Pancreas (tissue), 10 donors: ENCODE results near the gene RPTOR. TPM values are rescaled to one million over a fixed set of nuclear protein-coding genes. Genes with fewer than 3 reads are reported as not detected.
"Not testable (repeated sequence)": the region's sequence is repeated elsewhere in the genome, so short reads cannot be mapped to it uniquely, and the experiment has no call there.

Experiments
- ATAC-seq, 4 donors: fragments of 200-7000 bp; cut with Tn5 transposase; one replicate each; pipeline versions ENCODE4 v1.8.0 to v1.9.1; 2020; ENCODE audit warnings: mild to moderate bottlenecking in 4 of 4, moderate library complexity in 4 of 4
- DNase-seq, 6 donors: peaks; one replicate each; pipeline ENCODE4 v3.0.0-alpha.2; 2020
- FAIRE-seq: peaks from 2 replicates; lab custom pipeline; 2012; peaks lifted over from hg19 to GRCh38; lab: Jason Lieb, UNC
- H3K27ac ChIP-seq, 4 donors: fragments of 200-600 bp; sonication (generic); 1 replicate in 3 of 4; 2 replicates in 1 of 4; pipeline versions ENCODE4 v1.5.0 to v1.8.0; 2020
- H3K27me3 ChIP-seq, 4 donors: fragments of 200-600 bp; one replicate each; pipeline ENCODE4 v1.8.0; 2021
- H3K36me3 ChIP-seq, 3 donors: fragments of 200-600 bp; sonication (generic) in 1 of 3; one replicate each; pipeline versions ENCODE4 v1.5.0 to v1.8.0; 2020 to 2021
- H3K4me1 ChIP-seq, 3 donors: fragments of 200-600 bp; one replicate each; pipeline ENCODE4 v1.8.0; 2021
- H3K4me3 ChIP-seq, 4 donors: fragments of 200-600 bp; sonication (generic) in 2 of 4; one replicate each; pipeline versions ENCODE4 v1.5.0 to v1.8.0; 2020 to 2021
- H3K9me3 ChIP-seq, 4 donors: fragments of 200-600 bp; one replicate each; pipeline ENCODE4 v1.8.0; 2021
- WGBS, 2 donors: extraction: QIAGEN DNeasy Blood & Tissue Kit; methylation state at CpG; one replicate each; pipeline ENCODE4 v1.1.7; 2013; 5-methylcytosine and 5-hydroxymethylcytosine counted together
- intact Hi-C, 3 donors: fragments of 100-400 bp; cut with DNase I; formaldehyde crosslinking; loops; one replicate each; pipeline versions ENCODE4 v1.11.1 to v1.14.2; 2022
- polyA plus RNA-seq, 2 donors: library from polyadenylated mRNA; stranded (reverse); fragments of 200-250 nt; gene quantifications; one replicate each; pipeline ENCODE4 v1.2.3, GENCODE V29; 2013
- total RNA-seq, 6 donors: library from RNA; stranded (reverse); fragmentation: NEBNext Ultra II Directional in 4 of 6; extraction: Animal tissue kit (Norgen Biotek cat#: 25700) in 4 of 6; gene quantifications; one replicate each; pipeline versions ENCODE4 v1.2.1 to v1.2.4, GENCODE V29; 2021 to 2023
- TF ChIP-seq, protein P1 (sequence below), 4 donors: fragments of 200-600 bp; sonication (generic) in 3 of 4; IDR thresholded peaks; one replicate each; pipeline versions ENCODE4 v1.5.0 to v1.8.0; 2021; ENCODE audit warnings: antibody characterized with exemption in 4 of 4
- donor health status: healthy with polysubstance abuse.
- donor health status: DM: no; HTN: no; CAD: no; lungs with moderate emphysema.
- donor health status: DM: no; HTN: no; CAD: no.
- donor health status: control.
- donor health status: control.
- donor health status: Bipolar disorder and iron deficiency.
- donor health status: DM: yes; HTN: yes; CAD: no.
- donor health status: DM: no; HTN: no; CAD: no.
- donor health status: DM: no; HTN: no; CAD: no.
- donor health status: DM: yes; HTN: yes; CAD: no.

Gene RPTOR
- total and polyA plus RNA-seq, 8 donors: 5.0 to 18.9 (median 13.2) TPM

DNA sequence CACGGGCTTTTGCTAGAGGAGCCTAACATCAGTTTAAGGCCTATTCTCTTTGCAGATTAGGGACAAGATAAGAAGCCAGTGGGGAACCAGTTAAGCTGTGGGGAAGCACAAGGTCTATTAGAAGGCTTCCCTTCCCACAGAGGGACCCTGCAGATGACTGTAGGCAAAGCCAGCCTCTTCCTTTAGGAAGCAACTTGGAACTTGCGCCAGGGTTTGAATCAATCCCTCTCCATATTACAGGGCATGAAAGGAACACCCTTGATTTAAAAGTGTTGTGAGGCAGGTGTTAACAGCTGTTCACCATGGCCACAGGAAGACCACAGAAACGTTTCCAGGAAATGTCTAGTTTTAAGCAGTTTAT, 77.3 kb downstream of the RPTOR start:
- TF ChIP-seq, protein P1, sequence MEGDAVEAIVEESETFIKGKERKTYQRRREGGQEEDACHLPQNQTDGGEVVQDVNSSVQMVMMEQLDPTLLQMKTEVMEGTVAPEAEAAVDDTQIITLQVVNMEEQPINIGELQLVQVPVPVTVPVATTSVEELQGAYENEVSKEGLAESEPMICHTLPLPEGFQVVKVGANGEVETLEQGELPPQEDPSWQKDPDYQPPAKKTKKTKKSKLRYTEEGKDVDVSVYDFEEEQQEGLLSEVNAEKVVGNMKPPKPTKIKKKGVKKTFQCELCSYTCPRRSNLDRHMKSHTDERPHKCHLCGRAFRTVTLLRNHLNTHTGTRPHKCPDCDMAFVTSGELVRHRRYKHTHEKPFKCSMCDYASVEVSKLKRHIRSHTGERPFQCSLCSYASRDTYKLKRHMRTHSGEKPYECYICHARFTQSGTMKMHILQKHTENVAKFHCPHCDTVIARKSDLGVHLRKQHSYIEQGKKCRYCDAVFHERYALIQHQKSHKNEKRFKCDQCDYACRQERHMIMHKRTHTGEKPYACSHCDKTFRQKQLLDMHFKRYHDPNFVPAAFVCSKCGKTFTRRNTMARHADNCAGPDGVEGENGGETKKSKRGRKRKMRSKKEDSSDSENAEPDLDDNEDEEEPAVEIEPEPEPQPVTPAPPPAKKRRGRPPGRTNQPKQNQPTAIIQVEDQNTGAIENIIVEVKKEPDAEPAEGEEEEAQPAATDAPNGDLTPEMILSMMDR (IDR thresholded peaks at IDR 0.05): no peak
- no peak for DNase-seq
- Histone ChIP-seq H3K9me3 (no peaks in the 10 kb centered on the region), H3K27me3 (no peaks in the 10 kb centered on the region), H3K4me3 (no peak overlapping the region), H3K4me1 (no peaks in the 10 kb centered on the region), H3K27ac (no peak overlapping the region), H3K36me3 (no peaks in the 10 kb centered on the region)
- ATAC-seq: no peak
- intact Hi-C loops: no loop called here
- 63 to 67% methylated on average over 3 of the region's 3 CpGs for WGBS, 2 donors
- no peak for FAIRE-seq

DNA sequence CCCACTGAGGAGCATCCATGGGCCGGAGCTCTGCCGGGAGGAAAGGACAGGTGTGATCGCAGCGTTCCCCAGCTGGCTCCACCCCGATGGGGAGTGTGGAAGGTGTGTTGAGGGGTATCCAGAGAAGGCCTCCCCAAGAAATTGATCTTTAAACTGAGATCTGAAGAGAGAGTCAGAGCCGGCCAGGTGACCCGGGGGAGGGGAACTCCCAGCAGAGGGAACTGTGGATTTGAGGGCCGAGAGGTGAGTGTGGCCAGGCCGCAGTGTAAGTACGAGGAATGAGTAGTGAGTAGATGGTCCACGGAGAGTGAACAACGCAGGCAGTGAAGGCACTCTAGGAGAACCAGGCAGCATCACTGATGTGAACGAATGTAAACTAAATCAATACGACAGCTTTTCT, 80.2 kb downstream of the RPTOR start:
- no peak overlapping the region for H3K4me3 ChIP-seq
- no peaks in the 10 kb centered on the region for H3K27me3 ChIP-seq
- TF ChIP-seq, protein P1 (IDR thresholded peaks at IDR 0.05): no peak
- intact Hi-C loops: no loop called here
- no peak overlapping the region for H3K27ac ChIP-seq
- FAIRE-seq (no peak), DNase-seq (no peak), ATAC-seq (no peak)
- H3K36me3 ChIP-seq: no peaks in the 10 kb centered on the region
- H3K4me1 ChIP-seq: no peaks in the 10 kb centered on the region
- 88 to 89% methylated on average over 14 of the region's 14 CpGs for WGBS, 2 donors
- H3K9me3 ChIP-seq: no peaks in the 10 kb centered on the region

DNA sequence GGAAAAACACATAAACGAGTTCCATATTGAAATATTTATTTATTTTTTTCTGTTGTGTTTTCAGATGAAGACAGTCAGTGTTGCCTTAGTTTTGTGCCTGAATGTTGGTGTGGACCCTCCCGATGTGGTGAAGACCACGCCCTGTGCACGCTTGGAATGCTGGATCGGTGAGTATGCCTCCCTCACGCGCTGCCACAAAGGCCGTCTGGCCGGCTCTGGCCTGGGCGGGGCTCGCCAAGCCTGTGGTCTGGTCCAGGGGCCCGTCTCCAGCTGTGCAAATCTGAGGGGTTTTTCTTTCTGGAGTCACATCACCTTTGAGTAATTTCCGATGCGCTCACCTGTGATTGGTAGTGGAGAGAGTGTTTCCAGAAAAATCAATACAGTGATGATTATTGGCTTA, 81.0 kb downstream of the RPTOR start:
- DNase-seq: no peak
- Histone ChIP-seq H3K36me3 (no peaks in the 10 kb centered on the region), H3K4me3 (no peak overlapping the region), H3K27me3 (no peaks in the 10 kb centered on the region), H3K27ac (no peak overlapping the region), H3K4me1 (no peaks in the 10 kb centered on the region), H3K9me3 (no peaks in the 10 kb centered on the region)
- FAIRE-seq: no peak
- intact Hi-C loops: no loop called here
- no peak for ATAC-seq
- TF ChIP-seq, protein P1 (IDR thresholded peaks at IDR 0.05): no peak
- WGBS, 2 donors: 93 to 95% methylated on average over 14 of the region's 14 CpGs

DNA sequence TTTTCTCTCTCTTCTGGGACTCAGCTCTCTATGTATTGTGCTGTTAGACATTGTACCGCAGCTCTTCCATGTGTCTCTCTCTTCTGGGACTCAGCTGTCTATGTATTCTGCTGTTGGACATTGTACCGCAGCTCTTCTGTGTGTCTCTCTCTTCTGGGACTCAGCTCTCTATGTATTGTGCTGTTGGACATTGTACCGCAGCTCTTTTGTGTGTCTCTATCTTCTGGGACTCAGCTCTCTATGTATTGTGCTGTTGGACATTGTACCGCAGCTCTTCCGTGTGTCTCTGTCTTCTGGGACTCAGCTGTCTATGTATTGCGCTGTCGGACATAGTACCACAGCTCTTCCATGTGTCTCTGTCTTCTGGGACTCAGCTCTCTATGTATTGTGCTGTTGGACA, 84.2 kb downstream of the RPTOR start:
- FAIRE-seq, intact Hi-C loops, ATAC-seq: not testable (repeated sequence)

DNA sequence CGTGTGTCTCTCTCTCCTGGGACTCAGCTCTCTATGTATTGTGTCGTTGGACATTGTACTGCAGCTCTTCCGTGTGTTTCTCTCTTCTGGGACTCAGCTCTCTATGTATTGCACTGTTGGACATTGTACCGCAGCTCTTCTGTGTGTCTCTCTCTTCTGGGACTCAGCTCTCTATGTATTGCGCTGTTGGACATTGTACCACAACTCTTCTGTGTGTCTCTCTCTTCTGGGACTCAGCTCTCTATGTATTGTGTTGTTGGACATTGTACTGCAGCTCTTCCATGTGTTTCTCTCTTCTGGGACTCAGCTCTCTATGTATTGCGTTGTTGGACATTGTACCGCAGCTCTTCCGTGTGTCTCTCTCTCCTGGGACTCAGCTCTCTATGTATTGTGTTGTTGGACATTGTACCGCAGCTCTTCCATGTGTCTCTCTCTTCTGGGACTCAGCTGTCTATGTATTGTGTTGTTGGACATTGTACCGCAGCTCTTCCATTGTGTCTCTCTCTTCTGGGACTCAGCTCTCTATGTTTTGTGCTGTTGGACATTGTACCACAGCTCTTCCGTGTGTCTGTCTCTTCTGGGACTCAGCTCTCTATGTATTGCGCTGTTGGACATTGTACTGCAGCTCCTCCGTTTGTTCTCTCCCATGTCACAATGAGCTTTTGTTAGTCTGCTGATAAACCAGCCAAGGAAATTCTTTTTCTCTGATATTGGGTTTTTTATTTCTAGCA, 84.8 kb downstream of the RPTOR start:
- FAIRE-seq (no peak), DNase-seq (no peak), ATAC-seq (no peak)
- Histone ChIP-seq H3K27ac (no peak overlapping the region), H3K4me1 (no peaks in the 10 kb centered on the region), H3K36me3 (no peaks in the 10 kb centered on the region), H3K27me3 (no peaks in the 10 kb centered on the region), H3K4me3 (no peak overlapping the region), H3K9me3 (no peaks in the 10 kb centered on the region)
- TF ChIP-seq, protein P1 (IDR thresholded peaks at IDR 0.05): no peak
- intact Hi-C loops: no loop called here
- 90 to 94% methylated on average over 13 of the region's 13 CpGs for WGBS, 2 donors

More for the DNA sequence above, 84.2 kb downstream of the RPTOR start:
- not testable (repeated sequence) for H3K27ac ChIP-seq, H3K4me3 ChIP-seq, H3K4me1 ChIP-seq, H3K36me3 ChIP-seq, H3K27me3 ChIP-seq, DNase-seq, H3K9me3 ChIP-seq
- WGBS, 2 donors: 90 to 92% methylated on average over 7 of the region's 7 CpGs
